ENCODE measurements around the gene UBE2E2. TPM values are rescaled to one million over a fixed set of nuclear protein-coding genes. Genes with fewer than 3 reads are reported as not detected.

The UBE2E2 gene
- total RNA-seq, 1 experiment from 2014 or later: 38.6 TPM

GRCh38 chr3:23288715-23289114 lies 85.6 kb downstream of the UBE2E2 start:
- Histone ChIP-seq H2BK15ac (ENCODE audit: low read depth, low read length) (no peak overlapping the region), H3K18ac (ENCODE audit: insufficient read length, low read depth, low read length) (no peak overlapping the region), H2AK5ac (ENCODE audit: insufficient read length, low read length) (no peak overlapping the region), H2BK20ac (ENCODE audit: low read depth, low read length, poor library complexity, severe bottlenecking) (no peak overlapping the region), H2AFZ (ENCODE audit: low read length) (no peak overlapping the region), H4K8ac (replicated peaks; ENCODE audit: insufficient read length, low read depth, low read length) (no peak overlapping the region), H2BK120ac (ENCODE audit: low read depth, low read length, poor library complexity, severe bottlenecking) (no peak overlapping the region), H4K5ac (ENCODE audit: insufficient read length, low read depth, low read length) (no peak overlapping the region), H3K79me1 (ENCODE audit: insufficient read depth, low read depth, low read length, poor library complexity, severe bottlenecking) (peaks cover 2% of the 10 kb centered on the region), H3K79me2 (ENCODE audit: insufficient read depth, low read length) (no peaks in the 10 kb centered on the region), H3K9me3 (ENCODE audit: control insufficient read depth, low read depth, low read length) (no peaks in the 10 kb centered on the region), H3K4ac (ENCODE audit: low read depth, low read length) (no peak overlapping the region), H3K27ac (ENCODE audit: insufficient read length, low read depth, low read length) (no peak overlapping the region), H4K91ac (ENCODE audit: insufficient read length, low read depth, low read length) (no peak overlapping the region), H2BK12ac (ENCODE audit: insufficient read length, low read depth, low read length) (no peak overlapping the region), H3K56ac (ENCODE audit: insufficient read length, low read depth, low read length) (no peak overlapping the region), H3K27me3 (ENCODE audit: insufficient read depth, low read length) (no peaks in the 10 kb centered on the region), H3T11ph (ENCODE audit: low read length) (no peak overlapping the region), H3K14ac (ENCODE audit: insufficient read depth, low read length) (no peak overlapping the region), H3K23ac (ENCODE audit: insufficient read length, low read depth, low read length) (no peak overlapping the region), H3K4me2 (ENCODE audit: insufficient read depth, insufficient read length, low read length) (no peak overlapping the region), H4K20me1 (ENCODE audit: control insufficient read depth, insufficient read depth, insufficient read length) (no peaks in the 10 kb centered on the region), H3K23me2 (ENCODE audit: insufficient read length, low read depth, low read length, poor library complexity, severe bottlenecking) (no peaks in the 10 kb centered on the region), H2BK5ac (ENCODE audit: insufficient read length, low read length) (no peak overlapping the region), H3K4me1 (ENCODE audit: insufficient read depth, low read length) (peaks cover 2% of the 10 kb centered on the region; the same call in 1 of the 2 replicates), H3K9ac (ENCODE audit: extremely low read depth, insufficient read length, low read length) (no peak overlapping the region)
- Mint-ChIP-seq H3K9me3 (peaks cover 0 to 4% of the 10 kb centered on the region in 2 experiments; a peak in 2 of 5 replicates), H3K27me3 (ENCODE audit: low read depth) (no peaks in the 10 kb centered on the region), H3K4me1 (peaks cover 25 to 26% of the 10 kb centered on the region in 2 experiments), H3K36me3 (ENCODE audit: insufficient read depth in 1 of 3, low read depth in 3 of 3) (peaks cover 0 to 10% (median 2%) of the 10 kb centered on the region in 3 experiments; a peak in 2 of 7 replicates), H3K4me3 (no peak overlapping the region), H3K27ac (no peak overlapping the region; a peak in 1 of 7 replicates)
- WGBS (ENCODE audit: extremely low coverage, insufficient read length, low lambda C conversion rate): no CpG with 5 or more reads among the region's 2 CpGs
- TF ChIP-seq, protein P1, sequence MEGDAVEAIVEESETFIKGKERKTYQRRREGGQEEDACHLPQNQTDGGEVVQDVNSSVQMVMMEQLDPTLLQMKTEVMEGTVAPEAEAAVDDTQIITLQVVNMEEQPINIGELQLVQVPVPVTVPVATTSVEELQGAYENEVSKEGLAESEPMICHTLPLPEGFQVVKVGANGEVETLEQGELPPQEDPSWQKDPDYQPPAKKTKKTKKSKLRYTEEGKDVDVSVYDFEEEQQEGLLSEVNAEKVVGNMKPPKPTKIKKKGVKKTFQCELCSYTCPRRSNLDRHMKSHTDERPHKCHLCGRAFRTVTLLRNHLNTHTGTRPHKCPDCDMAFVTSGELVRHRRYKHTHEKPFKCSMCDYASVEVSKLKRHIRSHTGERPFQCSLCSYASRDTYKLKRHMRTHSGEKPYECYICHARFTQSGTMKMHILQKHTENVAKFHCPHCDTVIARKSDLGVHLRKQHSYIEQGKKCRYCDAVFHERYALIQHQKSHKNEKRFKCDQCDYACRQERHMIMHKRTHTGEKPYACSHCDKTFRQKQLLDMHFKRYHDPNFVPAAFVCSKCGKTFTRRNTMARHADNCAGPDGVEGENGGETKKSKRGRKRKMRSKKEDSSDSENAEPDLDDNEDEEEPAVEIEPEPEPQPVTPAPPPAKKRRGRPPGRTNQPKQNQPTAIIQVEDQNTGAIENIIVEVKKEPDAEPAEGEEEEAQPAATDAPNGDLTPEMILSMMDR (conservative IDR thresholded peaks at IDR 0.05): no peak
- DNase-seq: no peak

Data from H9 (cell line).